Neural progenitor cell (in vitro differentiated cells): Measurements from ENCODE around the gene IFNA10.

ENCODE experiments used
- CTCF ChIP-seq: fragments of 200-600 bp; sonication (generic); IDR thresholded peaks from 2 replicates; pipeline ENCODE4 v1.5.1; 2017; ENCODE audit warnings: antibody characterized with exemption, mild to moderate bottlenecking
- EZH2 ChIP-seq: fragments of 200-600 bp; sonication (generic); IDR thresholded peaks from 2 replicates; pipeline ENCODE4 v1.6.1; 2017; ENCODE audit warnings: antibody characterized with exemption, mild to moderate bottlenecking, moderate library complexity

- no peak for TF ChIP-seq CTCF
- TF ChIP-seq EZH2, result no peak
Observed at GRCh38 chr9:21172156-21172555, 34.8 kb downstream of the IFNA10 start.
